ENCODE results near the gene FNDC5.

FNDC5 gene

GRCh38 chr1:32867151-32867550, 3.6 kb downstream of the FNDC5 start:
- TF ChIP-seq, protein P1, sequence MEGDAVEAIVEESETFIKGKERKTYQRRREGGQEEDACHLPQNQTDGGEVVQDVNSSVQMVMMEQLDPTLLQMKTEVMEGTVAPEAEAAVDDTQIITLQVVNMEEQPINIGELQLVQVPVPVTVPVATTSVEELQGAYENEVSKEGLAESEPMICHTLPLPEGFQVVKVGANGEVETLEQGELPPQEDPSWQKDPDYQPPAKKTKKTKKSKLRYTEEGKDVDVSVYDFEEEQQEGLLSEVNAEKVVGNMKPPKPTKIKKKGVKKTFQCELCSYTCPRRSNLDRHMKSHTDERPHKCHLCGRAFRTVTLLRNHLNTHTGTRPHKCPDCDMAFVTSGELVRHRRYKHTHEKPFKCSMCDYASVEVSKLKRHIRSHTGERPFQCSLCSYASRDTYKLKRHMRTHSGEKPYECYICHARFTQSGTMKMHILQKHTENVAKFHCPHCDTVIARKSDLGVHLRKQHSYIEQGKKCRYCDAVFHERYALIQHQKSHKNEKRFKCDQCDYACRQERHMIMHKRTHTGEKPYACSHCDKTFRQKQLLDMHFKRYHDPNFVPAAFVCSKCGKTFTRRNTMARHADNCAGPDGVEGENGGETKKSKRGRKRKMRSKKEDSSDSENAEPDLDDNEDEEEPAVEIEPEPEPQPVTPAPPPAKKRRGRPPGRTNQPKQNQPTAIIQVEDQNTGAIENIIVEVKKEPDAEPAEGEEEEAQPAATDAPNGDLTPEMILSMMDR (IDR thresholded peaks at IDR 0.05; ENCODE audit: low read depth, low read length): no peak
- Histone ChIP-seq H3K27me3 (no peaks in the 10 kb centered on the region), H3K36me3 (no peaks in the 10 kb centered on the region), H3K9me3 (no peaks in the 10 kb centered on the region), H3K4me1 (no peaks in the 10 kb centered on the region), H3K4me3 (ENCODE audit: low read depth, low read length) (no peak overlapping the region)
- DNase-seq: no peak

DNA sequence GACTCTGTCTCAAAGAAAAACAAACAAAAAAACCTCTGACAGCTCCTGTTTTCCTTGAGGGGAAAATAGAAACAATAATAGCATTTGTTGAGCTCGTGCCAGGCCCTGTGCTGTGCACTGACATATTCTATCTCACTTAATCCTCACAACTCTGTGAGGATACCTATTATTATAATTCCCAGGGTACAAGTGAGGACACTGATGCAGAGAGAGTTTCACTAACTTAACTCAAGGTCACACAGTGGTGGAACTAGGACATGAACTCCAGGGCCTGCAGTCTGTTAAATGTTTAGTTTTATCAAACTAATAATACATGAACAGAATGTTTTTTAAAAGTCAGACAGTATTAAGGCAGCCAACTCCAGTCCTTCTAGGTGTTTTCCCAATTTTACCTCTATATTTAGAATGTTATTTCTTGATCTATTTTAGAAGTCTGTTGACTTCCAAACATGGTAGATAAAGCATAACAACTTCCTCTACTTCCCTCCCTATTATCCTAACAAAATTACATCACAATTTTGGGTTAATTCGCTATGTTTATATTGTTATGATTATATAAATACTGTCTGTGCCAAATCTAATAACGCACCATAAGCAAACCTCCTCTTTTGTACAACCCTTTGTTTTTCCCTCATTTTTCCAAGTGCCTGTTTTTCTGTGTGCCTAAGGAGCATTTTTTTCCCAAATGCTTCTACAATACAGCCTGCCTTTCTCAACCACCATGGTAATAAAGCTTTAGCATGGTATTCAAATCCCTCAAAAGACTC, 4.9 kb downstream of the FNDC5 start:
- no peaks in the 10 kb centered on the region for H3K27me3 ChIP-seq
- H3K4me1 ChIP-seq: no peaks in the 10 kb centered on the region
- H3K4me3 ChIP-seq (ENCODE audit: low read depth, low read length): no peak overlapping the region
- TF ChIP-seq, protein P1 (IDR thresholded peaks at IDR 0.05; ENCODE audit: low read depth, low read length): no peak
- no peak for DNase-seq
- H3K9me3 ChIP-seq: no peaks in the 10 kb centered on the region
- no peaks in the 10 kb centered on the region for H3K36me3 ChIP-seq

GRCh38 chr1:32864375-32865019, 6.2 kb downstream of the FNDC5 start:
- Histone ChIP-seq H3K36me3 (no peaks in the 10 kb centered on the region), H3K4me1 (no peaks in the 10 kb centered on the region), H3K27me3 (no peaks in the 10 kb centered on the region), H3K9me3 (no peaks in the 10 kb centered on the region), H3K4me3 (ENCODE audit: low read depth, low read length) (no peak overlapping the region)
- no peak for DNase-seq
- TF ChIP-seq, protein P1 (IDR thresholded peaks at IDR 0.05; ENCODE audit: low read depth, low read length): no peak

- Histone ChIP-seq H3K9me3 (no peaks in the 10 kb centered on the region), H3K27me3 (no peaks in the 10 kb centered on the region), H3K4me1 (no peaks in the 10 kb centered on the region), H3K4me3 (ENCODE audit: low read depth, low read length) (no peak overlapping the region), H3K36me3 (no peaks in the 10 kb centered on the region)
- no peak for DNase-seq
- TF ChIP-seq, protein P1 (IDR thresholded peaks at IDR 0.05; ENCODE audit: low read depth, low read length): no peak
These were observed 6.8 kb downstream of the FNDC5 start for GRCh38 chr1:32863881-32864245.

- TF ChIP-seq, protein P1 (IDR thresholded peaks at IDR 0.05; ENCODE audit: low read depth, low read length): no peak
- no peaks in the 10 kb centered on the region for H3K4me1 ChIP-seq
- no peaks in the 10 kb centered on the region for H3K9me3 ChIP-seq
- H3K27me3 ChIP-seq: no peaks in the 10 kb centered on the region
- H3K36me3 ChIP-seq: no peaks in the 10 kb centered on the region
- H3K4me3 ChIP-seq (ENCODE audit: low read depth, low read length): no peak overlapping the region
- no peak for DNase-seq
These were observed 7.4 kb downstream of the FNDC5 start for GRCh38 chr1:32863218-32863880.
